ENCODE data around the gene EBF3. TPM values are rescaled to one million over a fixed set of nuclear protein-coding genes. Genes with fewer than 3 reads are reported as not detected.

The EBF3 gene
- total RNA-seq, 1 donor from 2014 or later = 0.07 TPM

DNA sequence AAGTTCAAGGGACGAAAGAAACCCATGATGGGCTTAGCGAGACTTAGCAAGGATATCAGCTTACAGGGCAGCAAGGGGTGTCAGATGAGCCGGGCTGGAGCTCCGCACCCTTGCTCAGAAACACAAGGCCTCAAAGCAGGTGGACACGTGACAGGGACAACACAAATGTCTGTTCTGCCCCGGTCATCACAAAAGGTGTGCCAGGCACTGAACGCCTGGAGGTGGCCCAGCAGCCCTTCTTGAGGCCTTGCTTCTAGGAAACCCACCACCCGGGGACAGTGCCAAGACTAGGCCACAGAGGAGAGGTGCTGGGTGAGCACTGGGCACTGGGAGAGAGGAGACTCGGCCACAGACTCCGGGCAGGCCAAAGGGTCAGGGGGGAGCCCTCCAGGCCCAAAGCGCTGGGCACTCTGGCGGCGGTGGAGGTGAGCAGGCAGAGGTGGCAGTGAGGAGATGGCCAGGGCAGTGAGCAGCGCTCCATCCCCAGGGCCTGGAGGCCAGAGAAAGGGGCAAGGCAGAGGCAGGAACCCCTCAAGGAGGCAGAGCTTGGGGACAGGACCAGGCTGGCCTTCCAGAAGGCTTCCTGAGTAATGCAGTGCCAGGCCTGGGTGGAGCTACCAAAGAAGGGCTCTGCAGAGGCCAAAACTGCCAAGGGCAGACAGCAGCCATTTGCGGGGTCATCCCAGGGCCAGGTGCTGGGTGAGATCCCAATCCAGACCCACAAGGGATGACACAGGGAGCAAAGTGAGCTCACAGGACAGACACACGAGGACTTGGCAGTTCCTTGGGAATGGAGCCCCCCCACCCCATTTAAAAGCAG is 22.7 kb downstream of the EBF3 start:
- no peaks in the 10 kb centered on the region for H4K20me1 ChIP-seq (ENCODE audit: insufficient read depth, low read length)
- H2AFZ ChIP-seq (ENCODE audit: low read depth, low read length) = no peak overlapping the region
- Mint-ChIP-seq H3K4me3 (ENCODE audit: unreplicated experiment) (no peak overlapping the region), H3K27ac (ENCODE audit: unreplicated experiment) (no peak overlapping the region), H3K9me3 (ENCODE audit: unreplicated experiment) (no peaks in the 10 kb centered on the region), H3K27me3 (ENCODE audit: low read depth, unreplicated experiment) (peaks cover 41% of the 10 kb centered on the region), H3K4me1 (ENCODE audit: low read depth, unreplicated experiment) (no peaks in the 10 kb centered on the region), H3K36me3 (ENCODE audit: low read depth, unreplicated experiment) (no peaks in the 10 kb centered on the region)
- DNase-seq (ENCODE audit: low read depth) = no peak
- no peak overlapping the region for H3K4me3 ChIP-seq (ENCODE audit: insufficient read depth, low read depth, low read length)
- H3K36me3 ChIP-seq (ENCODE audit: insufficient read depth, low read length) = no peaks in the 10 kb centered on the region
- no peaks in the 10 kb centered on the region for H3K9me3 ChIP-seq (ENCODE audit: insufficient read depth, low read depth, low read length)
- FAIRE-seq = no peak
- no peaks in the 10 kb centered on the region for H3K4me1 ChIP-seq (ENCODE audit: insufficient read depth, low read length)
- H3K4me2 ChIP-seq (ENCODE audit: low read length) = no peak overlapping the region
- TF ChIP-seq, protein P1, sequence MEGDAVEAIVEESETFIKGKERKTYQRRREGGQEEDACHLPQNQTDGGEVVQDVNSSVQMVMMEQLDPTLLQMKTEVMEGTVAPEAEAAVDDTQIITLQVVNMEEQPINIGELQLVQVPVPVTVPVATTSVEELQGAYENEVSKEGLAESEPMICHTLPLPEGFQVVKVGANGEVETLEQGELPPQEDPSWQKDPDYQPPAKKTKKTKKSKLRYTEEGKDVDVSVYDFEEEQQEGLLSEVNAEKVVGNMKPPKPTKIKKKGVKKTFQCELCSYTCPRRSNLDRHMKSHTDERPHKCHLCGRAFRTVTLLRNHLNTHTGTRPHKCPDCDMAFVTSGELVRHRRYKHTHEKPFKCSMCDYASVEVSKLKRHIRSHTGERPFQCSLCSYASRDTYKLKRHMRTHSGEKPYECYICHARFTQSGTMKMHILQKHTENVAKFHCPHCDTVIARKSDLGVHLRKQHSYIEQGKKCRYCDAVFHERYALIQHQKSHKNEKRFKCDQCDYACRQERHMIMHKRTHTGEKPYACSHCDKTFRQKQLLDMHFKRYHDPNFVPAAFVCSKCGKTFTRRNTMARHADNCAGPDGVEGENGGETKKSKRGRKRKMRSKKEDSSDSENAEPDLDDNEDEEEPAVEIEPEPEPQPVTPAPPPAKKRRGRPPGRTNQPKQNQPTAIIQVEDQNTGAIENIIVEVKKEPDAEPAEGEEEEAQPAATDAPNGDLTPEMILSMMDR (IDR thresholded peaks at IDR 0.05; ENCODE audit: insufficient read depth, low read depth, low read length) = no peak
- no peak for TF ChIP-seq EZH2 (IDR thresholded peaks at IDR 0.05; ENCODE audit: insufficient read depth, low read length)
- peaks cover 2% of the 10 kb centered on the region for H3K27me3 ChIP-seq (ENCODE audit: insufficient read depth, low read length)
- no peak overlapping the region for H3K9ac ChIP-seq (ENCODE audit: low read length)
- no peaks in the 10 kb centered on the region for H3K79me2 ChIP-seq (ENCODE audit: insufficient read depth, low read length)
- no peak overlapping the region for H3K27ac ChIP-seq (ENCODE audit: low read depth, low read length)

DNA sequence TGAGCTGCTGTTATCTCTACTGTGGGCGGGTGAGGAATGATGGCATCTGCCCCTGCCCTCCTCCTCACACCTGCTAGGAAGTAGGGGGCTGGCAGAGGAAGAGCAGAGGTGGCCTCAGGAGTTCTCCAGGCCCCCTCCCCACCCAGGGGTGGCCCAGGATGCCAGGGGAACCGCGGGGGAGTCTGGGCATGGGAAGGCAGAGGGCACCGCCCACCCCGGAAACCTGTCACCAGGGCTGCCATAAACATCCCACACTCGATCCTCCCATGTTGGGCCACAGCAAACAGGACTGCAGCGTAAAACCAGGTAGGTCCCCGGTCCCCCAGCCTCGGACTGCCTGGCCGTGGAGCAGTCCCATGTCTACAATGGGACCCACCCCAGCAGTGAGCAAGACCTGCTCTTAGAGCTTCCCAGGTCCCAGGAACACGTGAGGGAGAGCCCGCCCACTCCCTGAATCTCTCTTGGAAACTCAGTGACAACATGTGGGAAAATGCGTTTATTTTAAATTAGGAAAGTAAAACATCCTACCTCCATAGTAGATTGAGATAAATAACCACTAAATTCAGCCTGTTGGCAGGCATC is 23.4 kb downstream of the EBF3 start:
- Histone ChIP-seq H3K79me2 (ENCODE audit: insufficient read depth, low read length) (no peaks in the 10 kb centered on the region), H2AFZ (ENCODE audit: low read depth, low read length) (no peak overlapping the region), H4K20me1 (ENCODE audit: insufficient read depth, low read length) (no peaks in the 10 kb centered on the region), H3K4me3 (ENCODE audit: insufficient read depth, low read depth, low read length) (no peak overlapping the region), H3K4me1 (ENCODE audit: insufficient read depth, low read length) (no peaks in the 10 kb centered on the region), H3K36me3 (ENCODE audit: insufficient read depth, low read length) (no peaks in the 10 kb centered on the region), H3K4me2 (ENCODE audit: low read length) (no peak overlapping the region), H3K9ac (ENCODE audit: low read length) (no peak overlapping the region), H3K9me3 (ENCODE audit: insufficient read depth, low read depth, low read length) (no peaks in the 10 kb centered on the region), H3K27ac (ENCODE audit: low read depth, low read length) (no peak overlapping the region), H3K27me3 (ENCODE audit: insufficient read depth, low read length) (peaks cover 2% of the 10 kb centered on the region)
- Mint-ChIP-seq H3K27ac (ENCODE audit: unreplicated experiment) (no peak overlapping the region), H3K36me3 (ENCODE audit: low read depth, unreplicated experiment) (no peaks in the 10 kb centered on the region), H3K27me3 (ENCODE audit: low read depth, unreplicated experiment) (peaks cover 38% of the 10 kb centered on the region), H3K4me1 (ENCODE audit: low read depth, unreplicated experiment) (no peaks in the 10 kb centered on the region), H3K4me3 (ENCODE audit: unreplicated experiment) (no peak overlapping the region), H3K9me3 (ENCODE audit: unreplicated experiment) (no peaks in the 10 kb centered on the region)
- DNase-seq (ENCODE audit: low read depth) (no peak), FAIRE-seq (no peak)
- TF ChIP-seq EZH2 (IDR thresholded peaks at IDR 0.05; ENCODE audit: insufficient read depth, low read length) = no peak
- TF ChIP-seq, protein P1 (IDR thresholded peaks at IDR 0.05; ENCODE audit: insufficient read depth, low read depth, low read length) = no peak

All from astrocyte (in vitro differentiated cells and primary cell).